T-cell (primary cell): ENCODE measurements around the gene TPRG1L. TPM values are rescaled to one million over a fixed set of nuclear protein-coding genes. Genes with fewer than 3 reads are reported as not detected.

Experiments
- ATAC-seq, 4 experiments: fragments of 200-7000 bp in 3 of 4; fragments of 150-1000 bp in 1 of 4; cut with Tn5 transposase; replicated peaks in 1 of 4; 1 replicate in 3 of 4; 2 replicates in 1 of 4; pipeline ENCODE4 v1.10.0; 2021; ENCODE audit warnings: moderate library complexity in 3 of 4, mild to moderate bottlenecking in 2 of 4, moderate number of reproducible peaks in 1 of 4
- CTCF ChIA-PET, 2 donors: fragments of 300-600 bp; sonication (Branson Sonifier 250); formaldehyde crosslinking; loops; one replicate each; lab custom pipeline; 2022; ENCODE audit warnings: antibody characterized with exemption in 2 of 2; lab: Charles Lee
- POLR2A ChIA-PET, 2 donors: fragments of 300-600 bp; sonication (Branson Sonifier 250); formaldehyde crosslinking; loops; one replicate each; lab custom pipeline; 2022; ENCODE audit warnings: antibody characterized with exemption in 2 of 2; lab: Charles Lee
- DNase-seq, 35 experiments: peaks; one replicate each; pipeline versions ENCODE4 v3.0.0 to v3.0.0-alpha.2; 2013 to 2023
- H3K27ac ChIP-seq: one replicate; pipeline ENCODE4 v1.5.1; 2013; ENCODE audit warnings: low read length
- H3K27me3 ChIP-seq, 2 experiments: replicated peaks in 1 of 2; 1 replicate in 1 of 2; 2 replicates in 1 of 2; pipeline versions ENCODE4 v1.6.1 to v1.7.0; 2013; ENCODE audit warnings: low read length in 1 of 2, mixed read lengths in 1 of 2; ENCODE audit not compliant: control insufficient read depth in 2 of 2, insufficient read depth in 2 of 2; ENCODE audit errors: extremely low read depth in 1 of 2
- H3K36me3 ChIP-seq, 2 donors: 1 replicate in 1 of 2; 2 replicates in 1 of 2; pipeline versions ENCODE4 v1.6.1 to v1.7.0; 2013; ENCODE audit warnings: low read length in 1 of 2; ENCODE audit not compliant: control insufficient read depth in 2 of 2, insufficient read depth in 1 of 2; ENCODE audit errors: extremely low read depth in 1 of 2
- H3K4me1 ChIP-seq, 2 experiments: 1 replicate in 1 of 2; 2 replicates in 1 of 2; pipeline versions ENCODE4 v1.6.1 to v1.7.0; 2013; ENCODE audit warnings: low read length in 2 of 2, mixed read lengths in 1 of 2; ENCODE audit not compliant: insufficient read depth in 2 of 2, control insufficient read depth in 1 of 2; ENCODE audit errors: extremely low read depth in 1 of 2
- H3K4me3 ChIP-seq, 2 donors: 1 replicate in 1 of 2; 2 replicates in 1 of 2; pipeline versions ENCODE4 v1.5.1 to v1.7.0; 2013; ENCODE audit warnings: mild to moderate bottlenecking in 2 of 2, low read length in 1 of 2, moderate library complexity in 1 of 2; ENCODE audit not compliant: control insufficient read depth in 1 of 2; ENCODE audit errors: extremely low read depth in 1 of 2
- H3K9me3 ChIP-seq: 2 replicates; pipeline ENCODE4 v1.7.0; 2013
- H3K27ac Mint-ChIP-seq, 2 donors: one replicate each; pipeline ENCODE4 v1.8.0; 2020 to 2021; ENCODE audit warnings: mild to moderate bottlenecking in 2 of 2, mixed read lengths in 2 of 2
- H3K27me3 Mint-ChIP-seq, 2 donors: one replicate each; pipeline ENCODE4 v1.8.0; 2021 to 2022; ENCODE audit warnings: mixed read lengths in 2 of 2
- H3K36me3 Mint-ChIP-seq: one replicate; pipeline ENCODE4 v1.8.0; 2021; ENCODE audit warnings: mixed read lengths
- H3K4me1 Mint-ChIP-seq, 3 donors: one replicate each; pipeline ENCODE4 v1.8.0; 2020 to 2022; ENCODE audit warnings: mixed read lengths in 3 of 3, mild to moderate bottlenecking in 1 of 3
- H3K4me3 Mint-ChIP-seq, 3 donors: one replicate each; pipeline ENCODE4 v1.8.0; 2020 to 2022; ENCODE audit warnings: mild to moderate bottlenecking in 3 of 3, mixed read lengths in 3 of 3, moderate library complexity in 3 of 3
- H3K9me3 Mint-ChIP-seq, 3 donors: one replicate each; pipeline ENCODE4 v1.8.0; 2020 to 2022; ENCODE audit warnings: mixed read lengths in 3 of 3
- WGBS: methylation state at CpG from one replicate; pipeline ENCODE4 v1.1.5; 2013; ENCODE audit warnings: missing lambda C conversion rate; ENCODE audit not compliant: insufficient coverage; 5-methylcytosine and 5-hydroxymethylcytosine counted together
- total RNA-seq, 35 experiments: library from RNA in 6 of 35; stranded (reverse) in 6 of 35; fragments of 120-200 nt in 1 of 35; gene quantifications; one replicate each; pipeline versions ENCODE4 v1.2.1 to v1.2.4 and lab custom pipeline; 2013 to 2026

The TPRG1L gene
- total RNA-seq, 5 donors from 2014 or later (not counting 1 experiment from before 2014, with no cell fraction given) = 36.7 to 48.5 (median 45.4) TPM

DNA sequence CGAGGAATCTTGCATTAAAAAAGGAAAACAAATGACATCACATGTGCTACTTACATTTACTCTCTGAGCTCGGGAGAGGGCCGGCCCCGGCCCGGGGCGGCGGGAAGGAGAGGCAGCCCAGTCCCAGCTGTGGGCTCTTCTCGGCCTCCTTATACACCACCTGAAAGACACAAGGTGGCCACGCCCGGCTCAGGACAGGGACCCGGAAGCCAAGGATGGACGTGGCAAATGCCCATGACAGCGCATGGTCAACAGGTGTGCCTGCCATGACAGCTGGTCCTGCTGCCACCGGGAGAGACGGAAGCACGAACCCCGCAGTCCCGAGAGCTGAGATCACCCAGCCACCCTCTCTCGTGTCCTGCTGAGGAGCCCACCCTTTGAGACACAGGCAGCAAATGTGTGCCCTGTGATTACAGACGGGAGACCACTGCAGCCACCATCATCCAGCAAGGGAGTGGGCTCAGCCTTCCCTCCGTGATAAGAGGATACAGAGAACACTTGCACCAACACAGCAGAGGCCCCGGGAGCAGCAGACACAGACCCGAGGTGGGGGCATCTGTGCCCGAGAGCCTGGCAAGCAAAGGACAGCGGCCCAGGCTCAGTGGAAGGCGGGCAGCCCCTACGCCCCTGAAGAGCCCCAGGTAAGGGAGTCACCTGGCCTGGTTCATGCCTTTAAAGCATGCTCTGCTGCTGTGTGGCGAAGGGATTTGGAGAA, 8.7 kb downstream of the TPRG1L start:
- 97% methylated on average over 27 of the region's 28 CpGs for WGBS
- Mint-ChIP-seq H3K4me3 (no peak overlapping the region), H3K27me3 (no peaks in the 10 kb centered on the region), H3K36me3 (peaks cover 47% of the 10 kb centered on the region), H3K27ac (no peak overlapping the region), H3K4me1 (no peaks in the 10 kb centered on the region), H3K9me3 (no peaks in the 10 kb centered on the region)
- ChIA-PET POLR2A (no interaction called here), CTCF (no interaction called here)
- DNase-seq (no peak), ATAC-seq (no peak)
- Histone ChIP-seq H3K4me3 (no peak overlapping the region), H3K9me3 (no peaks in the 10 kb centered on the region), H3K36me3 (peaks cover 32 to 79% of the 10 kb centered on the region in 2 donors), H3K27ac (no peak overlapping the region), H3K4me1 (no peaks in the 10 kb centered on the region), H3K27me3 (no peaks in the 10 kb centered on the region)

DNA sequence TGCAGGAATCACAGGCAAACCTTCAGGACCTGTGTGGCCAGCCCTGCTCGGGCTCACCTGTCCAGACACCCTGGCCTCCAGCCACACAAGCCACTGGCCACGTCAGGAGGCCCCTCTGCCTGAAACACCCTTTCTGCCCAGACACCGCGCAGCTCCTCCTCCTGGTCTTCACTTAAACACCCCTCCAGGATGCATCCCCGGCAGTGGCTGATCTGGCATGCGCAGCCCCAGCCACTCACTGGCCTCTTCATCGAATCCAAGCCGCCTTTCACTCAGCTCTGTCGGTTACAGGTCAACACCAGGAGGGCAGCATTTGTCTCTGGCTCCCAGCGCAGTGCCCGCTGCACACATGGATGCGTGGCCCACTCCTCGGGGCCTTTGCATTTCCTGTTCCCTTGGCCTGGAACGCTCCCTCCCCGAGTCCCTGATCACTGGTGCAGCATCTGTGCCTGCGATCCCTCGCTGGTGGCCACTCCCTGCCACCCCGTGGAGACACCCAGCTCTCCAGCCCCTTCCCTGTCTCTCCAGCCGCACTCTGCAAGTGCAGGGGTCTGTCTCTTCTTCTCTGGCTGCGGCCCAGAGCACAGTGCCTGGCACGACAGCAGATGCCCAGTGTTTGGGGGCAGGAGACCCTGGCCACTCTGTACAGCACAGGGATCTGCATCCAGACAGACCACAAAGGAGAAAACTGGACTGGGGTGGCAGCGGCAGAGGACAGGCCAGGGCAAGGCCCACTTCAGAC, 9.4 kb downstream of the TPRG1L start:
- ATAC-seq (no peak), DNase-seq (no peak)
- H3K4me3 Mint-ChIP-seq = no peak overlapping the region
- no peaks in the 10 kb centered on the region for H3K4me1 Mint-ChIP-seq
- no peaks in the 10 kb centered on the region for H3K9me3 Mint-ChIP-seq
- POLR2A ChIA-PET = no interaction called here
- 97% methylated on average over 21 of the region's 22 CpGs for WGBS
- Histone ChIP-seq H3K4me3 (no peak overlapping the region), H3K4me1 (no peaks in the 10 kb centered on the region), H3K9me3 (no peaks in the 10 kb centered on the region), H3K27ac (no peak overlapping the region), H3K27me3 (no peaks in the 10 kb centered on the region), H3K36me3 (peaks cover 39 to 81% of the 10 kb centered on the region in 2 donors)
- no peaks in the 10 kb centered on the region for H3K27me3 Mint-ChIP-seq
- no peak overlapping the region for H3K27ac Mint-ChIP-seq
- peaks cover 49% of the 10 kb centered on the region for H3K36me3 Mint-ChIP-seq
- CTCF ChIA-PET = no interaction called here

DNA sequence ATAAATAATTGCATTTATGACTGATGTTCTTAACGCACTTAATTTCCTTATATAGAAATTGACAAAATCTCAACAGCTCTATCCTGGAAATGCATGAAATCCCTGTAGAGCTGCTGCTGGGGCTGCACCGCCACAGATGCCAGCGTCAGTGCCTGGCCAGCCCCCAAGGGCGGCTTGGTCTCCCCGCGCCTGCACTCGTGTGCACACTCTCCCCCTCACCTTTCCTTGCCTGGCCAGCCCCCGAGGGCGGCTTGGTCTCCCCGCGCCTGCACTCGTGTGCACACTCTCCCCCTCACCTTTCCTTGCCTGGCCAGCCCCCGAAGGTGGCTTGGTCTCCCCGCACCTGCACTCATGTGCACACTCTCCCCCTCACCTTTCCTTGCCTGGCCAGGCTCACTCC, 11.3 kb downstream of the TPRG1L start:
- no peak overlapping the region for H3K4me3 Mint-ChIP-seq
- DNase-seq = no peak
- WGBS = 94% methylated on average over 14 of the region's 14 CpGs
- H3K27ac ChIP-seq = no peak overlapping the region
- peaks cover 31 to 73% of the 10 kb centered on the region in 2 donors for H3K36me3 ChIP-seq
- no peaks in the 10 kb centered on the region for H3K27me3 ChIP-seq
- ChIA-PET CTCF (no interaction called here), POLR2A (no interaction called here)
- H3K27ac Mint-ChIP-seq = no peak overlapping the region
- H3K9me3 Mint-ChIP-seq = no peaks in the 10 kb centered on the region
- H3K4me3 ChIP-seq = no peak overlapping the region
- H3K36me3 Mint-ChIP-seq = peaks cover 46% of the 10 kb centered on the region
- H3K27me3 Mint-ChIP-seq = no peaks in the 10 kb centered on the region
- H3K4me1 ChIP-seq = no peaks in the 10 kb centered on the region
- ATAC-seq = no peak
- H3K9me3 ChIP-seq = no peaks in the 10 kb centered on the region
- H3K4me1 Mint-ChIP-seq = no peaks in the 10 kb centered on the region

DNA sequence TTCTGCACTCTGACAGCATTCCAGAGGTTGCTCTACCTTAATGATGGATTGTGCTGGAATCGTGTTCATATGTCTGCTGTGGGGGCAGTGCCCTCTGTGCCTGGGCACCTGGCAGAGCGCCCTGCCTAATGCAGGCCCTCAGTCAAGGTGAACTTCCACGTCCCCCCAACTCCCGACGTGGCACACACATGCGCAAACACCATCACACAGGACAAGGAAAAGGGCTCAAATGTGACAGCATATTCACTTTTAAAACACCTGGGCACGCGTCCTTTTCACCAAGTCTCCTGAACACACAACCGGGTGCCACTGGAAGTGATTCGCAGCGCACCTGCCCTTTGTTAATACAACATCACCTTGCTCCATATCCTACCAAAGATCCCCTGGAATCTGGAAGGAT, 11.7 kb downstream of the TPRG1L start:
- POLR2A ChIA-PET = no interaction called here
- WGBS = 98% methylated on average over 11 of the region's 11 CpGs
- no peak overlapping the region for H3K4me3 ChIP-seq
- H3K4me1 ChIP-seq = no peaks in the 10 kb centered on the region
- CTCF ChIA-PET = no interaction called here
- H3K9me3 Mint-ChIP-seq = no peaks in the 10 kb centered on the region
- H3K36me3 Mint-ChIP-seq = peaks cover 46% of the 10 kb centered on the region
- H3K4me3 Mint-ChIP-seq = no peak overlapping the region
- H3K36me3 ChIP-seq = peaks cover 31 to 73% of the 10 kb centered on the region in 2 donors
- DNase-seq = no peak
- H3K9me3 ChIP-seq = no peaks in the 10 kb centered on the region
- no peaks in the 10 kb centered on the region for H3K27me3 ChIP-seq
- no peak overlapping the region for H3K27ac Mint-ChIP-seq
- no peaks in the 10 kb centered on the region for H3K4me1 Mint-ChIP-seq
- no peak for ATAC-seq
- no peak overlapping the region for H3K27ac ChIP-seq
- H3K27me3 Mint-ChIP-seq = no peaks in the 10 kb centered on the region

DNA sequence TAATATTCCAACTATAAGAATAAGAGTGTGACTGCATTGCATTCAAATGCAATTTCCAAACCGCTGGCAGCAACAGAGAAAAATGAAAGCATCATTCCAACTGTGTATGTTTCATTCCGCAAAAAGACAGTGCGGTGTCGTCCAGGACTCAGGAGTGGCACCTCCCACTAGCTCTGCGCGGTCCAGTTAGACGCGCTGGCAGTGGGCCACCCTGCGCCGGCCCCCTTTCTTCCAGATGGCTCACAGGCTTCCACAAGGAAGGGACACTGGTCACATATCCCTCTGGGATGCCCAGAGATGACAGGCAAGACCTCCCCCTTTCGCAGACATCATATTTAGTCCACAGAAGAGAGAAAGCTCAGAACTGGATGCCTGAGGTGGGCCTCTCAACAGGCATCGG, 13.2 kb downstream of the TPRG1L start:
- Mint-ChIP-seq H3K36me3 (peaks cover 56% of the 10 kb centered on the region), H3K4me3 (no peak overlapping the region), H3K27ac (no peak overlapping the region), H3K27me3 (no peaks in the 10 kb centered on the region), H3K4me1 (no peaks in the 10 kb centered on the region), H3K9me3 (no peaks in the 10 kb centered on the region)
- ChIA-PET CTCF (no interaction called here), POLR2A (no interaction called here)
- H3K27ac ChIP-seq = no peak overlapping the region
- H3K4me3 ChIP-seq = no peak overlapping the region
- DNase-seq (no peak), ATAC-seq (no peak)
- H3K9me3 ChIP-seq = no peaks in the 10 kb centered on the region
- H3K27me3 ChIP-seq = no peaks in the 10 kb centered on the region
- no peaks in the 10 kb centered on the region for H3K4me1 ChIP-seq
- WGBS = over 99% methylated on average over 12 of the region's 12 CpGs
- H3K36me3 ChIP-seq = peaks cover 31 to 67% of the 10 kb centered on the region in 2 donors

DNA sequence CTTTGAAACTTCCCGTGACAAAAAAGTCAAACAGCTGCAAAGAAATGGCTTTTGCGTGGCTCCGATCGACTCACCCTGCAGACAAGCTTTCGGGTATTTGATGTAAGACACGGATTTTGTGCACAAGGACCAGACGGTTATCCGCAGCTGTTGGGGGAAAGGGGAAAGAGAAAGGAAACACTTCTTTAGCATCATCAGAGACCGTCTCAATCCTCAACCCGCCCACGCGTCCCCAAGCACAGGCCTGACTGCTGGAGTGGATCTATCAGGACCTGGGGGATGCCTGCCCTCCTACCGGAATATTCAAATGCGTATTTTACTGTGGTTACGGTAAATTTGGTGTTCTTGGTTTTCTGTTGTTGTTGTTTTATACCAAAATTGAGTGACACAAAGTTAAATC, 13.9 kb downstream of the TPRG1L start:
- H3K4me1 Mint-ChIP-seq = no peaks in the 10 kb centered on the region
- no peaks in the 10 kb centered on the region for H3K27me3 Mint-ChIP-seq
- no peaks in the 10 kb centered on the region for H3K27me3 ChIP-seq
- peaks cover 31 to 60% of the 10 kb centered on the region in 2 donors for H3K36me3 ChIP-seq
- H3K27ac Mint-ChIP-seq = no peak overlapping the region
- no peak overlapping the region for H3K27ac ChIP-seq
- no peak for DNase-seq
- ChIA-PET POLR2A (no interaction called here), CTCF (no interaction called here)
- H3K4me1 ChIP-seq = no peaks in the 10 kb centered on the region
- WGBS = 100% methylated on average over 1 of the region's 15 CpGs
- no peaks in the 10 kb centered on the region for H3K9me3 Mint-ChIP-seq
- peaks cover 52% of the 10 kb centered on the region for H3K36me3 Mint-ChIP-seq
- no peaks in the 10 kb centered on the region for H3K9me3 ChIP-seq
- H3K4me3 ChIP-seq = no peak overlapping the region
- no peak for ATAC-seq
- H3K4me3 Mint-ChIP-seq = no peak overlapping the region
